Measurements from ENCODE around the gene PYGO2. TPM values are rescaled to one million over a fixed set of nuclear protein-coding genes. Genes with fewer than 3 reads are reported as not detected.
"Not testable (repeated sequence)": the region's sequence is repeated elsewhere in the genome, so short reads cannot be mapped to it uniquely, and the experiment has no call there.

The PYGO2 gene
- total and polyA plus RNA-seq, 2 donors from 2014 or later: 26.9 to 32.8 TPM

DNA sequence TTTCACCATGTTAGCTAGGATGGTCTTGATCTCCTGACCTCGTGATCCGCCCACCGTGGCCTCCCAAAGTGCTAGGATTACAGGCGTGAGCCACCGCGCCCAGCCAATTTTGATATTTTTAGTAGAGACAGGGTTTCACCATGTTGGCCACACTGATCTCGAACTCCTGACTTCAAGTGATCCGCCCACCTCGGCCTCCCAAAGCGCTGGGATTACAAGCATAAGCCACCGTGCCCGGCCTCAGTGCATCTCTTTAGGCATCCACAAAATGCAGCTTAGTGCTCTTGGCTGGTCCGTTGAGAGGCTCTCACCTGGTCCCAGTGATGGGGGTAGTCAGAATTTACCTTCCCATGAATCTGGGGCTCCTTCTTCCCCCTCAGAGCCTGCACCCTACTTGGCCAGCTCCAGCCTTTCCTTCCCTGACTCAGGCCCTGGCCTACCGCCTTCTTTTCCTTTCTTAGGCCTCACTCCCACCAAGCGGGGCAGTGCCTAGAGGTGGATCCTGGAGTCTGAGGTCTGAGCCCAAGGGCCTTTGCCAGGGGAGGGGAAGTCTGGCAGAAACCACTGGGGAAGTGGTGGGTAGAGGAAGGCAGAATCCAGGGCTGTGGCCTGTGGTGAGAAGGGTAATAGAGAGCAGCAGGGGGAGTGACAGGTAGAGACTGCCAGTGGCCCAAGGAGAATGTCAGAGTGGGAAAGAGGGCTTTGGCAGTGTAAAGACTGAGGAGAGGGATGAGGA is 35.6 kb upstream of the PYGO2 start:
- TF ChIP-seq, protein P1, sequence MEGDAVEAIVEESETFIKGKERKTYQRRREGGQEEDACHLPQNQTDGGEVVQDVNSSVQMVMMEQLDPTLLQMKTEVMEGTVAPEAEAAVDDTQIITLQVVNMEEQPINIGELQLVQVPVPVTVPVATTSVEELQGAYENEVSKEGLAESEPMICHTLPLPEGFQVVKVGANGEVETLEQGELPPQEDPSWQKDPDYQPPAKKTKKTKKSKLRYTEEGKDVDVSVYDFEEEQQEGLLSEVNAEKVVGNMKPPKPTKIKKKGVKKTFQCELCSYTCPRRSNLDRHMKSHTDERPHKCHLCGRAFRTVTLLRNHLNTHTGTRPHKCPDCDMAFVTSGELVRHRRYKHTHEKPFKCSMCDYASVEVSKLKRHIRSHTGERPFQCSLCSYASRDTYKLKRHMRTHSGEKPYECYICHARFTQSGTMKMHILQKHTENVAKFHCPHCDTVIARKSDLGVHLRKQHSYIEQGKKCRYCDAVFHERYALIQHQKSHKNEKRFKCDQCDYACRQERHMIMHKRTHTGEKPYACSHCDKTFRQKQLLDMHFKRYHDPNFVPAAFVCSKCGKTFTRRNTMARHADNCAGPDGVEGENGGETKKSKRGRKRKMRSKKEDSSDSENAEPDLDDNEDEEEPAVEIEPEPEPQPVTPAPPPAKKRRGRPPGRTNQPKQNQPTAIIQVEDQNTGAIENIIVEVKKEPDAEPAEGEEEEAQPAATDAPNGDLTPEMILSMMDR (IDR thresholded peaks at IDR 0.05; ENCODE audit: borderline replicate concordance, extremely low read depth, insufficient read depth): no peak
- DNase-seq (peak in 1 of 5 donors; percentile 28), FAIRE-seq (no peak)
- Histone ChIP-seq H3K36me3 (ENCODE audit: control insufficient read depth in 2 of 3, insufficient read depth in 3 of 3, low read length in 3 of 3) (no peaks in the 10 kb centered on the region), H3K9me3 (ENCODE audit: control insufficient read depth in 2 of 3, insufficient read depth in 1 of 3, low read length in 3 of 3) (no peaks in the 10 kb centered on the region), H3K27ac (ENCODE audit: low read depth in 2 of 2, low read length in 2 of 2) (no peak overlapping the region), H3K27me3 (ENCODE audit: control insufficient read depth, insufficient read depth, low read length) (no peaks in the 10 kb centered on the region), H3K4me1 (ENCODE audit: control insufficient read depth in 2 of 3, insufficient read depth in 2 of 3, low read depth in 1 of 3, low read length in 3 of 3) (peaks cover 0 to 10% (median 5%) of the 10 kb centered on the region in 3 donors), H3K4me3 (ENCODE audit: low read length in 3 of 3) (no peak overlapping the region), H3K9ac (ENCODE audit: low read length in 3 of 3) (no peak overlapping the region)
- intact Hi-C loops (cut with DNase I): no loop called here

DNA sequence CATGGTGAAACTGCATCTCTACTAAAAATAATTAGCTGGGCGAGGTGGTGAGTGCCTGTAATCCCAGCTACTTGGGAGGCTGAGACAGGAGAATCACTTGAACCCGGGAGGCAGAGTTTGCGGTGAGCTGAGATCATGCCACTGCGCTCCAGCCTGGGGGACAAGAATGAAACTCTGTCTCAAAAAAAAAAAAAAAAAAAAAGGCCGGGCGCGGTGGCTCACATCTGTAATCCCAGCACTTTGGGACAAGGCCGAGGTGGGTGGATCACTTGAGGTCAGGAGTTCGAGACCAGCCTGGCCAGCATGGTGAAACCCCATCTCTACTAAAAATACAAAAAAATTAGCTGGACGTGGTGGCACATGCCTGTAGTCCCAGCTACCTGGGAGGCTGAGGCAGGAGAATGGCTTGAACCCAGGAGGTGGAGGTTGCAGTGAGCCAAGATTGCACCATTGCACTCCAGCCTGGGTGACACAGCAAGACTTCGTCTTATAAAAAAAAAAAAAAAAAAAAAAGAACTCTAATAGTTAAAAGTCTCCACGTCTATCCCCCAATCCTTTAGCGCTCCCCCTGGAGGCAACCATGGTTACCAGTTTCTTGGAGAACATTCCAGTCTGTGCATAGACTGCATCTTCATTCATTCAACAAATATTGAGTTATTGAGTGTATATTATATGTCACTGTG is 33.9 kb upstream of the PYGO2 start:
- peaks cover 0 to 10% (median 5%) of the 10 kb centered on the region in 3 donors for H3K4me1 ChIP-seq (ENCODE audit: control insufficient read depth in 2 of 3, insufficient read depth in 2 of 3, low read depth in 1 of 3, low read length in 3 of 3)
- H3K36me3 ChIP-seq (ENCODE audit: control insufficient read depth in 2 of 3, insufficient read depth in 3 of 3, low read length in 3 of 3); H3K27ac ChIP-seq (ENCODE audit: low read depth in 2 of 2, low read length in 2 of 2); H3K27me3 ChIP-seq (ENCODE audit: control insufficient read depth, insufficient read depth, low read length); H3K4me3 ChIP-seq (ENCODE audit: low read length in 3 of 3); H3K9me3 ChIP-seq (ENCODE audit: control insufficient read depth in 2 of 3, insufficient read depth in 1 of 3, low read length in 3 of 3); FAIRE-seq; H3K9ac ChIP-seq (ENCODE audit: low read length in 3 of 3); intact Hi-C loops (cut with DNase I): not testable (repeated sequence)
- TF ChIP-seq, protein P1 (IDR thresholded peaks at IDR 0.05; ENCODE audit: borderline replicate concordance, extremely low read depth, insufficient read depth): peak; percentile 25
- peak in 4 of 5 donors; percentile 65 to 89 (median 70) for DNase-seq

DNA sequence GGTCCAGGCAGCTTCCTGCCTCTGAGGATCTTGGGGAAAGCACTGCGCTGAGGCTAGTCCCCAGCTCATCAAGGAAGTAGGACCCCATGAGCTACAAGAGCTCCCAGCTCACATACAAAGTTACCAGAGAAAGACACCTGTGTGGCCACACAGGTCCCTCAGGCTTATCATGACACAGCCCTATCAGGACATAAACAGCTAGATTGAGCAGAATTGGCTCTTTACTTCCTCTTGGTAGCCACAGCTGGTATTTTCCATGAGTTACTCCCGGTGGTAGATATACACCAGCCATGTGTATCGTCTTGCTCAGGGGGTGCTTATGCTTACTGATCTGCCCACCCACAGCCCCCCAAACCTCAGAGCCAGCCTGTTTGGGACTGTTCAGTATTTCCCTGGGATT is 33.0 kb upstream of the PYGO2 start:
- intact Hi-C loops (cut with DNase I): no loop called here
- Histone ChIP-seq H3K4me1 (ENCODE audit: control insufficient read depth in 2 of 3, insufficient read depth in 2 of 3, low read depth in 1 of 3, low read length in 3 of 3) (peaks cover 0 to 4% (median 1%) of the 10 kb centered on the region in 3 donors), H3K27me3 (ENCODE audit: control insufficient read depth, insufficient read depth, low read length) (no peaks in the 10 kb centered on the region), H3K27ac (ENCODE audit: low read depth in 2 of 2, low read length in 2 of 2) (no peak overlapping the region), H3K4me3 (ENCODE audit: low read length in 3 of 3) (no peak overlapping the region), H3K9ac (ENCODE audit: low read length in 3 of 3) (no peak overlapping the region), H3K36me3 (ENCODE audit: control insufficient read depth in 2 of 3, insufficient read depth in 3 of 3, low read length in 3 of 3) (peaks cover 0 to 2% (median 0%) of the 10 kb centered on the region in 3 donors), H3K9me3 (ENCODE audit: control insufficient read depth in 2 of 3, insufficient read depth in 1 of 3, low read length in 3 of 3) (no peaks in the 10 kb centered on the region)
- TF ChIP-seq, protein P1 (IDR thresholded peaks at IDR 0.05; ENCODE audit: borderline replicate concordance, extremely low read depth, insufficient read depth): no peak
- no peak for FAIRE-seq
- peak in 1 of 5 donors; percentile 22 for DNase-seq

Data from kidney (tissue), 14 donors.